Thyroid gland (tissue), 4 donors: Measurements from ENCODE around the gene LAMTOR4. TPM values are rescaled to one million over a fixed set of nuclear protein-coding genes. Genes with fewer than 3 reads are reported as not detected.

Experiments used
- DNase-seq, 2 donors: peaks; one replicate each; pipeline ENCODE4 v3.0.0-alpha.2; 2019
- H3K27ac ChIP-seq, 3 donors: fragments of 200-600 bp; sonication (generic); 1 replicate in 2 of 3; 2 replicates in 1 of 3; pipeline ENCODE4 v1.5.1; 2016 to 2019; ENCODE audit warnings: mild to moderate bottlenecking in 1 of 3, moderate library complexity in 1 of 3
- H3K27me3 ChIP-seq: fragments of 200-600 bp; sonication (generic); one replicate; pipeline ENCODE4 v1.5.1; 2019
- H3K36me3 ChIP-seq, 2 donors: fragments of 200-600 bp; sonication (generic); one replicate each; pipeline ENCODE4 v1.5.1; 2016 to 2019
- H3K4me1 ChIP-seq, 2 donors: fragments of 200-600 bp; sonication (generic); one replicate each; pipeline ENCODE4 v1.5.1; 2017 to 2019
- H3K4me3 ChIP-seq, 3 donors: fragments of 200-600 bp; sonication (generic); replicated peaks in 1 of 3; 1 replicate in 2 of 3; 2 replicates in 1 of 3; pipeline ENCODE4 v1.5.1; 2016; ENCODE audit warnings: mild to moderate bottlenecking in 1 of 3
- H3K9me3 ChIP-seq: fragments of 200-600 bp; sonication (generic); one replicate; pipeline ENCODE4 v1.5.1; 2017
- CTCF ChIP-seq, 6 experiments: fragments of 200-600 bp in 3 of 6; fragments of 450-650 bp in 3 of 6; sonication (generic) in 3 of 6; IDR thresholded peaks; one replicate each; pipeline ENCODE4 v1.5.1; 2016 to 2019; ENCODE audit warnings: antibody characterized with exemption in 6 of 6, mild to moderate bottlenecking in 2 of 6, inconsistent platforms in 1 of 6, moderate library complexity in 1 of 6
- POLR2A ChIP-seq, 2 donors: fragments of 450-650 bp; IDR thresholded peaks; one replicate each; pipeline ENCODE4 v1.6.1; 2017; ENCODE audit warnings: antibody characterized with exemption in 2 of 2, mild to moderate bottlenecking in 2 of 2, moderate library complexity in 1 of 2
- WGBS, 2 donors: methylation state at CpG; one replicate each; pipeline ENCODE4 v1.1.5; 2017; 5-methylcytosine and 5-hydroxymethylcytosine counted together
- intact Hi-C: fragments of 100-400 bp; cut with DNase I; formaldehyde crosslinking; loops from one replicate; pipeline ENCODE4 v1.15.1; 2023
- total RNA-seq, 4 donors: library from RNA; depleted of rRNA; stranded (reverse); fragments of >200 nt; gene quantifications; one replicate each; pipeline ENCODE4 v1.2.3, GENCODE V29; 2016

Gene LAMTOR4
- total RNA-seq, 4 donors from 2014 or later: 69.7 to 264 (median 204) TPM

DNA sequence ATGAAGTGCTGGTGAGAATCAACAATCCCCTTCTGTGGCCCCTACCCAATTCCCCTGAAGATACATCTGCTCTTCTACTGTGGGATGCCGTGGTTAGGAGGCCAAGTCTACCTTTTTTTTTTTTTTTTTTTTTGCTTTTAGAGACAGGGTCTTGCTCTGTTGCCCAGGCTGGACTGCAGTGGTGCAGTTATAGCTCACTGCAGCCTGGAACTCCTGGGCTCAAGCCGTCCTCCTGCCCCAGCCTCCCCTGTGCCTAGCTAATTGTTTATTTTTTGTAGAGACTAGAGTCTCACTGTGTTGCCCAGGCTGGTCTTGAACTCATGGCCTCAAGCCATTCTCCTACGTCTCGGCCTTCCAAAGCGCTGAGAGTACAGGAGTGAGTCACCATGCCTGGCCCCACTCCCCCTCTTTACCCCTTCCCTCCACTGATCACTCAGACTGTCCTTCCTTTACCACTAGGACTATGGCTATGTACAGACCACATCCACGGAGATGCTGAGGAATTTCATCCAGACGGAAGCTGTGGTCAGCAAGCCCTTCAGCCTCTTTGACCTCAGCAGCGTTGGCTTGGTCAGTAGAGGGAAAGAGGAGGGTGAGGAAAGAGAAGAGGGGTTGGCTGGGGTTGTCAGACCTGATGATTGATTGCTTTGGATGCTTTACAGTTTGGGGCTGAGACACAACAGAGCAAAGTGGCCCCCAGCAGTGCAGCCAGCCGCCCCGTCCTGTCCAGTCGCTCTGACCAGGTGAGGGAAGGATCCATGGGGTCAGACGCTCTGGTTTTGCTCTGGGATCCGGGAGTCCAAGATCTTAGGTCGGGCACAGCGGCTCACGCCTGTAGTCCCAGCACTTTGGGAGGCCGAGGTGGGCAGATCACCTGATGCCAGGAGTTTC, 45.5 kb upstream of the LAMTOR4 start:
- DNase-seq: no peak
- peaks cover 11 to 17% of the 10 kb centered on the region in 2 donors for H3K4me1 ChIP-seq
- no peak for TF ChIP-seq CTCF (IDR thresholded peaks at IDR 0.05)
- TF ChIP-seq POLR2A (IDR thresholded peaks at IDR 0.05): no peak
- 82 to 91% methylated on average over 17 of the region's 17 CpGs for WGBS, 2 donors
- no peaks in the 10 kb centered on the region for H3K27me3 ChIP-seq
- H3K4me3 ChIP-seq: no peak overlapping the region
- no peaks in the 10 kb centered on the region for H3K9me3 ChIP-seq
- no peak overlapping the region for H3K27ac ChIP-seq
- H3K36me3 ChIP-seq: peaks cover 13 to 32% of the 10 kb centered on the region in 2 donors
- intact Hi-C loops: no loop called here

DNA sequence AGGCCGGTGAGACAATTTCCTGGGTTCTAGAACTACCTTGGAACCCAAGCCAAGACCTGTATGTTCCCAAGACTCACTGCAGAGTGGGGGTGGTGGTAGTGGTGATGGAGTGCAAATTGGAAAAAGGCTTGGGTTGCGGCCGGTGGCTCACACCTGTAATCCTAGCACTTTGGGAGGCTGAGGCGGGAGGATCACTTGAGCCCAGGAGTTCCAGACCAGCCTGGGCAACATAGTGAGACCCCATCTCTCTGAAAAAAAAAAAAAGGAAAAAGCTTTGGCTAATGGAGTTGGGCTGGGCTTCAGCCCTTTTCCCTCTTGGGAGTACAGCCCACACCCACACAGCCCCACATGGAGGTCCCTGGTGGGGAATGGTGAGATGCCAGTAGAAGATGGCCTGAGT, 43.2 kb upstream of the LAMTOR4 start:
- Histone ChIP-seq H3K4me1 (peaks cover 7% of the 10 kb centered on the region in 2 donors), H3K36me3 (peaks cover 14 to 35% of the 10 kb centered on the region in 2 donors), H3K9me3 (no peaks in the 10 kb centered on the region), H3K27me3 (no peaks in the 10 kb centered on the region), H3K27ac (no peak overlapping the region), H3K4me3 (no peak overlapping the region)
- no peak for TF ChIP-seq CTCF (IDR thresholded peaks at IDR 0.05)
- no peak for TF ChIP-seq POLR2A (IDR thresholded peaks at IDR 0.05)
- intact Hi-C loops: no loop called here
- no peak for DNase-seq
- WGBS, 2 donors: 97 to 100% methylated on average over 4 of the region's 4 CpGs

DNA sequence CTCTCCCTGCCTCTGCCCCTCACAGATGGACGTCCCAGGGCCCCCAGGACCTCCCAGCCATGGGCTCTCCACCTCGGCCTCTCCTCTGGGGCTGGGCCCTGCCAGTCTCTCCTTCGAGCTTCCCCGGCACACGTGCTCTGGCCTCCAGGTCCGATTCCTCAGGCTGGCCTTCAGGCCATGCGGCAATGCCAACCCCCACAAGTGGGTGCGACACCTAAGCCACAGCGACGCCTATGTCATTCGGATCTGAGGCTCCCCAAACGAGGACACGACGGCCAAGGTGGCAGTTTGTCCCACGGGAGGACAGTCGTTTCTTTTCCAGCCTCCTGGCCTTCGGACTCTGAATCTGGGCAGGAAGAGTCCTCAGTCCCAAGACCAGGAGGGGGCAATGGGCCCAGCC, 42.1 kb upstream of the LAMTOR4 start:
- H3K9me3 ChIP-seq: no peaks in the 10 kb centered on the region
- no peak overlapping the region for H3K27ac ChIP-seq
- WGBS, 2 donors: 86 to 89% methylated on average over 16 to 17 of the region's 17 CpGs
- no peak for DNase-seq
- no peaks in the 10 kb centered on the region for H3K27me3 ChIP-seq
- H3K36me3 ChIP-seq: peaks cover 22 to 38% of the 10 kb centered on the region in 2 donors
- H3K4me3 ChIP-seq: no peak overlapping the region
- no peak for TF ChIP-seq POLR2A (IDR thresholded peaks at IDR 0.05)
- no peak for TF ChIP-seq CTCF (IDR thresholded peaks at IDR 0.05)
- intact Hi-C loops: no loop called here
- H3K4me1 ChIP-seq: peaks cover 4 to 7% of the 10 kb centered on the region in 2 donors

GRCh38 chr7:100107125-100107737, 41.5 kb upstream of the LAMTOR4 start:
- TF ChIP-seq CTCF (IDR thresholded peaks at IDR 0.05) (no peak), POLR2A (IDR thresholded peaks at IDR 0.05) (no peak)
- H3K27ac ChIP-seq: no peak overlapping the region
- H3K36me3 ChIP-seq: peaks cover 27 to 44% of the 10 kb centered on the region in 2 donors
- no peak overlapping the region for H3K4me3 ChIP-seq
- H3K9me3 ChIP-seq: no peaks in the 10 kb centered on the region
- H3K4me1 ChIP-seq: peaks cover 4 to 5% of the 10 kb centered on the region in 2 donors
- intact Hi-C loops: no loop called here
- DNase-seq: no peak
- 87 to 90% methylated on average over 15 to 25 of the region's 25 CpGs for WGBS, 2 donors
- H3K27me3 ChIP-seq: no peaks in the 10 kb centered on the region

GRCh38 chr7:100107890-100108289, 40.8 kb upstream of the LAMTOR4 start:
- intact Hi-C loops: no loop called here
- H3K4me1 ChIP-seq: no peaks in the 10 kb centered on the region
- H3K36me3 ChIP-seq: peaks cover 27 to 50% of the 10 kb centered on the region in 2 donors
- TF ChIP-seq CTCF (IDR thresholded peaks at IDR 0.05) (no peak), POLR2A (IDR thresholded peaks at IDR 0.05) (no peak)
- H3K27me3 ChIP-seq: no peaks in the 10 kb centered on the region
- H3K27ac ChIP-seq: no peak overlapping the region
- WGBS, 2 donors: 85 to 91% methylated on average over 11 of the region's 11 CpGs
- DNase-seq: no peak
- H3K9me3 ChIP-seq: no peaks in the 10 kb centered on the region
- H3K4me3 ChIP-seq: no peak overlapping the region
